Adrenal gland (tissue), 5 donors: Measurements from ENCODE around the gene PAIP2B.

Experiments
- POLR2A ChIP-seq, 2 donors: fragments of 450-650 bp; IDR thresholded peaks; one replicate each; pipeline ENCODE4 v1.6.1; 2017; ENCODE audit warnings: antibody characterized with exemption in 2 of 2, mild to moderate bottlenecking in 2 of 2, moderate library complexity in 1 of 2
- TF ChIP-seq, protein P1 (sequence below), 6 experiments: fragments of 450-650 bp in 4 of 6; fragments of 200-600 bp in 2 of 6; sonication (generic) in 1 of 6; IDR thresholded peaks; 1 replicate in 5 of 6; 2 replicates in 1 of 6; pipeline versions ENCODE4 v1.5.1 to v1.8.0; 2016 to 2021; ENCODE audit warnings: antibody characterized with exemption in 6 of 6, mild to moderate bottlenecking in 2 of 6, moderate library complexity in 1 of 6
- donor health status: DM: no; HTN: no; CAD: no.

- TF ChIP-seq, protein P1, sequence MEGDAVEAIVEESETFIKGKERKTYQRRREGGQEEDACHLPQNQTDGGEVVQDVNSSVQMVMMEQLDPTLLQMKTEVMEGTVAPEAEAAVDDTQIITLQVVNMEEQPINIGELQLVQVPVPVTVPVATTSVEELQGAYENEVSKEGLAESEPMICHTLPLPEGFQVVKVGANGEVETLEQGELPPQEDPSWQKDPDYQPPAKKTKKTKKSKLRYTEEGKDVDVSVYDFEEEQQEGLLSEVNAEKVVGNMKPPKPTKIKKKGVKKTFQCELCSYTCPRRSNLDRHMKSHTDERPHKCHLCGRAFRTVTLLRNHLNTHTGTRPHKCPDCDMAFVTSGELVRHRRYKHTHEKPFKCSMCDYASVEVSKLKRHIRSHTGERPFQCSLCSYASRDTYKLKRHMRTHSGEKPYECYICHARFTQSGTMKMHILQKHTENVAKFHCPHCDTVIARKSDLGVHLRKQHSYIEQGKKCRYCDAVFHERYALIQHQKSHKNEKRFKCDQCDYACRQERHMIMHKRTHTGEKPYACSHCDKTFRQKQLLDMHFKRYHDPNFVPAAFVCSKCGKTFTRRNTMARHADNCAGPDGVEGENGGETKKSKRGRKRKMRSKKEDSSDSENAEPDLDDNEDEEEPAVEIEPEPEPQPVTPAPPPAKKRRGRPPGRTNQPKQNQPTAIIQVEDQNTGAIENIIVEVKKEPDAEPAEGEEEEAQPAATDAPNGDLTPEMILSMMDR (IDR thresholded peaks at IDR 0.05): no peak
- TF ChIP-seq POLR2A (IDR thresholded peaks at IDR 0.05): no peak
Measured at GRCh38 chr2:71275939-71276310, 49.0 kb upstream of the PAIP2B start.
